Hematopoietic multipotent progenitor cell (in vitro differentiated cells): ENCODE measurements around the gene ZNF217. TPM values are rescaled to one million over a fixed set of nuclear protein-coding genes. Genes with fewer than 3 reads are reported as not detected.
"Not testable (repeated sequence)": the region's sequence is repeated elsewhere in the genome, so short reads cannot be mapped to it uniquely, and the experiment has no call there.

Source experiments
- DNase-seq, 3 donors: peaks; one replicate each; pipeline ENCODE4 v3.0.0-alpha.2; 2011 to 2015; ENCODE audit warnings: low read depth in 2 of 3, low spot score in 2 of 3
- total RNA-seq: library from RNA; depleted of rRNA; stranded (reverse); fragments of >200 nt; gene quantifications from one replicate; pipeline ENCODE4 v1.2.3, GENCODE V29; 2012

Gene ZNF217
- total RNA-seq, 1 donor: 26.7 TPM

DNA sequence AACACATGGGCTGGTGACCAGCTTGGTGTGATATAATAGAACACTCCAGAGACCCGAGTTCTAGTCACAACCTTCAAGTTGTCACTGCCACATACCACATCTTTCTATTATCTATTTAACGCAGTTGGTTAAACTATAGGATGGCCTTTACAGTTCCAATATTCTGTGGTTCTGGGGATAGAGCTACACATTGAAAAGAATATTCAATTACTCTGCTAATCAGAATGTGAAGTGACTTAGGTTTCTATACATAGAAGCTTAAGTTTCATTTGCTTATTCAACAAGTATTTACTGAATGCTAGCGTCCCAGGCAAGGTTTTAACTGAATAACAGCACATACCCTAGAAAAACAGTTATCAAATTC lies 9.1 kb downstream of the ZNF217 start:
- DNase-seq: not testable (repeated sequence)

- DNase-seq: not testable (repeated sequence)
Observed at GRCh38 chr20:53583660-53584549, 9.7 kb downstream of the ZNF217 start.

DNA sequence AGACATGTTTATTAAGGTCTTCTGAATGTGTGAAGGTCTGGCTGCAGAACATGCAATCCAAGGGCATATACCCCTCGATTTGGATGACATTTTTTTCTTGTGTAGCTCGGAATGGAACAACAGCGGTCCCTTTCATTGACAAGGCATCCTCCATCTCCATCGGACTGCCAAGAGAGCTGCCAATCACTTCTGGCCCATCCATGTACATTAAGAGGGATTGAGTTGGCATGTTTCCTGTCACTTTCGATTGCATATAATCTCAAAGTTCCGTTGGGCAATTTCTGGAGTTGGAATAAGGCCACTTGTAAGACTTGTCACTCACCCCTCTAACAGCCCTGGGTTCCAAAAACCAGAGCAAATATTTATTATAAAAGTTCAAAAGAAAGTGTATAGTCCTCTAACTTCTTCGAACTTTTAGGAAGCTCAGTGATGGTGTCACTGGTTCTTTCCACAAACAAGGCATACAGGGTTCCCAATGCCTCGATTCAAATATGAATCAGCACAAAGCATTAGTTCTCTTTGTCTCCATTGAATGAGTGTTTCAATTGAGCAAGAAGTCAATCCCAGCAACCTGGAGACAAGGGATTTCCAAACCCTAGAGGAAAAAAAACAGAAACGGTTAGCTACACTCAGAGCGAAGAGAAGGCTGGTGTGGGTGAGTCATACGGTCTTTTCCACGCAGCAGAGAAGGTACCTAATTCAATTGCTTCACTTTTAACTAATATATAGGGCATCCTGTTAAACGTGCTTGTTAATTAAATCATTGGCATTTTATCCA lies 10.9 kb downstream of the ZNF217 start:
- no peak for DNase-seq

DNA sequence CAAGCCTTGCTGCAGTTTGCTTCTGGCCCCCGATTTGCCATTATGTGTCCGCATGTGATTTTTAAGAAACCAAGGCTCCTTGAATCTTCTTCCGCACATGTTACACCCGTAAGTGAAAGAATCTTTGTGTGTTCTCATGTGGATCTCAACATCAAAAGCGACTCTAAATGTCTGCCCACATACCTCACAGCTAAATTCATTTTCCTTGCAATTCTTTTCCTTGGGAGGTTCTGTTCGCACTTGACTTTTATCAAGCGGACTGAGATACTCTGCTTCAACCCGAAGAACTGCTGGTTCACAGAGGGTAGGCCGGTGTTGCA lies 11.4 kb downstream of the ZNF217 start:
- no peak for DNase-seq

GRCh38 chr20:53581444-53582250 lies 12.0 kb downstream of the ZNF217 start:
- no peak for DNase-seq

GRCh38 chr20:53580376-53581111 lies 13.1 kb downstream of the ZNF217 start:
- no peak for DNase-seq

DNA sequence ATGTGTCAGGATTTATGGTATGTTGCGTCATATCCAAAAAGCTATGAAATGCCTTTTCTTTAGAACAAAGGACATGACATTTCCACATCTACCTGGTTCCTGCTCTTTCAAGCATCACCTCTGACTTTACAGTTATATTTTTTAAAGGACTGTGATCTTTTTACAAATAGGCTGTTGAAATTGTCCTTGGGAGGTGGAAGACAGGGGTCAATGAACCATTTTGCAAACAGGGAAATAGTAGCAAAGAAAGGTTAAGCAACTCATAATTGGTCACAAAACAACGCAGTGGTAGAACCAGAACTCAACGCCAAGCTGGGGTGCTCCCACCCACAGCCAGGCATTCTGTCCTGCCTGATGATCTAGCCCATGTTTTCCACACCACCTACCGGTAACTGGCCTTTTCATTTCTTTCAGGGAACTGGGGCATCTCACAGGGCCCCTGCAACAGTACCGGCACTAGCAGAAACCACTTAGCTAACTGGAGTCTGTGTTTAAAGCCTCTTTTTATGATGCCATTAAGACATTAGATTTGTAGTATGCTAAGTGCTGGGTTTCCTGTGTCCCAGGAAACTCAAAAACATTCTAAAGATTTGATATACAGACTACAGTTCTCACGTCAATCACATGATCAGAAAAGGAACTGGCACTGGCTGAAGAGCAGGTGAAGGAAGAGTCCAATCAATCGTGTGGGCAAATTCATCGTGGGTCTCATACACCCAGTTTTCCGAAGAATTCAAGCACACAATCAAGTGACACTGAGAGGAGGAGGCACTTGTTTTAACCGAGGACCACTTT lies 13.9 kb downstream of the ZNF217 start:
- peak in 1 of 3 donors; percentile 33 for DNase-seq

- no peak for DNase-seq
Observed at GRCh38 chr20:53579266-53579580, 14.4 kb downstream of the ZNF217 start.

- DNase-seq: peak; percentile 72 to 94 (median 85)
Observed at GRCh38 chr20:53578492-53579222, 15.0 kb downstream of the ZNF217 start.

GRCh38 chr20:53576586-53577318 lies 16.9 kb downstream of the ZNF217 start:
- no peak for DNase-seq

GRCh38 chr20:53576195-53576580 lies 17.5 kb downstream of the ZNF217 start:
- no peak for DNase-seq

GRCh38 chr20:53575481-53576194 lies 18.0 kb downstream of the ZNF217 start:
- no peak for DNase-seq

DNA sequence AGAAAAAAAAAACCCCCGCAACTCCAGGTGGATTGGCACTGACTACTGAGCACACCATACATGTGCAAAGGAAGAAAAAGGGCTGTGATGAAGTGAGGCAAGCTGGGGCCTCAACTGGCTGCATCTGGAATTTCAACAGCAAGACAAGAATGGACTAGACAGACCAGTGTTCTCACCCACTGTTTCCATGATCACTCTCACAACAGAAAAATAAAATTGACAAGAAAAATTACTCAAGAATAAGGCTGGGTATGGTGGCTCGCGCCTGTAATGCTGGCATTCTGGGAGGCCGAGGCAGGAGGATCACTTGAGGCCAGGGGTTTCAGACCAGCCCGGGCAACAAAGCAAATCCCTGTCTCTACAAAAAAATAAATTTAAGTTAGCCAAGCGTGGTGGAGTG lies 18.8 kb downstream of the ZNF217 start:
- no peak for DNase-seq

- DNase-seq: no peak
Observed at GRCh38 chr20:53574259-53574789, 19.3 kb downstream of the ZNF217 start.

GRCh38 chr20:53571555-53572286 lies 21.9 kb downstream of the ZNF217 start:
- DNase-seq: no peak

DNA sequence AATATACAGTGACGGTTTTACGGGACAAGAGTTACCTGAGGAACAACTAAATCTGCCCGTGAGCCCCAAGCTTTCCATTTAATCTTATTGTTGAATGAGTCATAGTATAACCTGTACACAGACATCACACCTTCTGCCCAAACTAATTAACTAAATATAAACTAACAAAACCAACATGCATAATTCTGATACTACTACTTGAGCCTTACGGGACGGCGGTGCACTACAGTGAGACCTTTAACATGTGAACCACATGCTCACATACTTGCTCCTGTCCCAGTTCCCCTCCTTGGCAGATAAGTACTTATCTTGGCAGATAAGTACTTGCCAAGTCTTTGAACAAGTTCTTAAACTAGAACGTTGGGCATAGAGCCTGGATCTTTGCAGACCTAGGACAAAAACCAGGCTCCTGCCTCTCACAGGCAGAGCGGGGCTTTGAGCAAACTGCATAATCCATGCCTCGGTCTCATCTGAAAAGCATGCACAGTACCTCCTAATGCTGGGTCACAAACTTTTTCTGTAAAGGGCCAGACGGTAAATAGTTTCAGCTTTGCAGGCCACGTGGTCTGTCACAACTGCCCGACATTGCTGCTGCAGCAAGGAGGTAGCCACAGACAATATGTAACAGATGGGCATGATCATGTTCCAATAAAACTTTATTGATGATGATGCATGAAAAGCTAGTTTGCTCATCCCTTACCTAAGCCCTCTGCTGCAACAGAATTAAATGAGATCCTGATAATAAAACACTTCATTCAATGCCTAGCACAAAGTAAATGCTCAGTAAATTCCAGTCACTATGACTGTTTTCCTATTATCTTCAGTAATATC lies 23.0 kb downstream of the ZNF217 start:
- DNase-seq: no peak
